K562 (cell line): ENCODE measurements around the gene SENP1. TPM values are rescaled to one million over a fixed set of nuclear protein-coding genes. Genes with fewer than 3 reads are reported as not detected.

ENCODE experiments used
- ATAC-seq: fragments of 200-7000 bp; cut with Tn5 transposase; 3 replicates; pipeline ENCODE4 v1.9.1; 2020; ENCODE audit warnings: moderate library complexity
- BruUV-seq: library from RNA; stranded (reverse); fragments of 400-500 nt; replicated peaks from 2 replicates; lab custom pipeline; 2021; lab: Mats Ljungman, UMichigan
- CTCF ChIA-PET: fragments of 300-600 bp; formaldehyde crosslinking; extraction: SDS; loops from one replicate; lab custom pipeline; 2021; ENCODE audit warnings: low intra/inter-chr PET ratio; lab: Yijun Ruan, JAX
- POLR2A ChIA-PET: fragments of 300-600, 350-650 bp; sonication (Branson Sonifier 250); formaldehyde crosslinking; extraction: SDS; loops from one replicate; lab custom pipeline; 2021; ENCODE audit warnings: antibody characterized with exemption, inconsistent platforms; lab: Yijun Ruan, JAX
- DNase-seq, 4 experiments: peaks; one replicate each; pipeline versions ENCODE4 v3.0.0 to v3.0.0-alpha.2; 2011 to 2018; ENCODE audit warnings: low spot score in 3 of 4, mixed read lengths in 3 of 4; ENCODE audit errors: extremely low read depth in 1 of 4
- FAIRE-seq: peaks from 2 replicates; lab custom pipeline; 2011; peaks lifted over from hg19 to GRCh38; lab: Jason Lieb, UNC
- H2AFZ ChIP-seq: 2 replicates; pipeline ENCODE4 v1.6.0; 2011; ENCODE audit warnings: low read depth, low read length, control low read depth, inconsistent platforms
- H3K27ac ChIP-seq: fragments of 200-600 bp; 3 replicates; pipeline ENCODE4 v1.8.0; 2011; ENCODE audit warnings: low read depth, mild to moderate bottlenecking, control low read depth, inconsistent platforms, low read length, moderate library complexity, mixed read lengths; ENCODE audit errors: extremely low read depth
- H3K27me3 ChIP-seq, 2 experiments: fragments of 300-600 bp in 1 of 2; 2 replicates in 1 of 2; 3 replicates in 1 of 2; pipeline versions ENCODE4 v1.6.0 to v1.8.0; 2011; ENCODE audit warnings: inconsistent platforms in 2 of 2, low read length in 2 of 2, mild to moderate bottlenecking in 1 of 2, mixed read lengths in 1 of 2, moderate library complexity in 1 of 2; ENCODE audit not compliant: control insufficient read depth in 2 of 2, insufficient read depth in 2 of 2
- H3K36me3 ChIP-seq: fragments of 300-600 bp; 3 replicates; pipeline ENCODE4 v1.8.0; 2011; ENCODE audit warnings: mild to moderate bottlenecking, low read length, inconsistent platforms; ENCODE audit not compliant: control insufficient read depth, insufficient read depth
- H3K4me1 ChIP-seq, 2 experiments: fragments of 200-600 bp in 1 of 2; replicated peaks in 1 of 2; 2 replicates in 1 of 2; 3 replicates in 1 of 2; pipeline versions ENCODE4 v1.5.1 to v1.8.0; 2011; ENCODE audit warnings: inconsistent platforms in 2 of 2, low read length in 2 of 2, mild to moderate bottlenecking in 1 of 2, mixed read lengths in 1 of 2, moderate library complexity in 1 of 2; ENCODE audit not compliant: control insufficient read depth in 2 of 2, insufficient read depth in 2 of 2
- H3K4me2 ChIP-seq: 2 replicates; pipeline ENCODE4 v1.6.1; 2011; ENCODE audit warnings: low read length, control low read depth, inconsistent platforms, mixed read lengths; ENCODE audit not compliant: insufficient read depth
- H3K4me3 ChIP-seq: fragments of 200-600 bp; sonication (generic), shearing (Covaris generic); 2 replicates; pipeline ENCODE4 v1.5.1; 2016; ENCODE audit warnings: control low read depth, inconsistent platforms
- H3K79me2 ChIP-seq: fragments of 200-600 bp; 3 replicates; pipeline ENCODE4 v1.8.0; 2011; ENCODE audit warnings: low read length, inconsistent platforms; ENCODE audit not compliant: control insufficient read depth, insufficient read depth
- H3K9ac ChIP-seq, 2 experiments: 2 replicates each; pipeline versions ENCODE4 v1.6.0 to v1.6.1; 2011; ENCODE audit warnings: low read depth in 2 of 2, low read length in 2 of 2, control low read depth in 1 of 2, inconsistent platforms in 1 of 2, mild to moderate bottlenecking in 1 of 2, mixed read lengths in 1 of 2; ENCODE audit not compliant: insufficient read depth in 1 of 2
- H3K9me1 ChIP-seq: one replicate; pipeline ENCODE4 v1.6.0; 2011; ENCODE audit warnings: inconsistent platforms, mild to moderate bottlenecking, low read length, moderate library complexity; ENCODE audit not compliant: control insufficient read depth, insufficient read depth
- H3K9me3 ChIP-seq: replicated peaks from 2 replicates; pipeline ENCODE4 v1.5.1; 2011; ENCODE audit warnings: low read depth, low read length, inconsistent platforms; ENCODE audit not compliant: control insufficient read depth, insufficient read depth
- H4K20me1 ChIP-seq: replicated peaks from 2 replicates; pipeline ENCODE4 v1.6.1; 2011; ENCODE audit warnings: low read length, inconsistent platforms, mixed read lengths; ENCODE audit not compliant: control insufficient read depth, insufficient read depth
- DEAF1 ChIP-seq: fragments of 450-650 bp; formaldehyde crosslinking; IDR thresholded peaks from 2 replicates; pipeline ENCODE4 v1.4.0; 2020; ENCODE audit warnings: mild to moderate bottlenecking, moderate library complexity
- FUS ChIP-seq: fragments of 200-400 bp; formaldehyde crosslinking; optimal IDR thresholded peaks from 2 replicates; pipeline ENCODE3; 2017; ENCODE audit warnings: low read depth, low read length
- HINFP ChIP-seq: fragments of 450-650 bp; conservative IDR thresholded peaks from 2 replicates; pipeline ENCODE4 v1.6.1; 2016; ENCODE audit warnings: missing genetic modification characterization, low read depth, mild to moderate bottlenecking, control low read depth, missing compliant biosample characterization
- ZHX1 ChIP-seq: fragments of 150-350 bp; conservative IDR thresholded peaks from 2 replicates; pipeline ENCODE4 v1.6.1; 2014; ENCODE audit warnings: low read length
- in situ Hi-C: fragments of 300-500 bp; cut with MboI; formaldehyde crosslinking; loops from 4 replicates; pipeline ENCODE4 v1.15.0; 2018; ENCODE audit warnings: inconsistent platforms, mixed read lengths
- intact Hi-C: fragments of 100-400 bp; cut with micrococcal nuclease; formaldehyde crosslinking; loops from 2 replicates; pipeline ENCODE4 v1.14.2; 2022
- polyA plus RNA-seq, 8 experiments: library from polyadenylated mRNA; depleted of rRNA in 4 of 8; stranded (reverse) in 5 of 8; unstranded in 3 of 8; fragments of >200 nt; fragmentation: Nextera tagmentation in 2 of 8; fragmentation: Illumina TruSeq in 1 of 8; extraction: Ambion mirVana in 2 of 8; extraction: Trizol in 1 of 8; gene quantifications; 2 replicates each; pipeline versions ENCODE4 v1.2.1 to v1.2.3, GENCODE V29; 2011 to 2014; ENCODE audit warnings: inconsistent platforms in 1 of 8, missing spikeins in 1 of 8
- total RNA-seq, 7 experiments: library from RNA; depleted of rRNA in 6 of 7; stranded (reverse); fragments of >200 nt in 6 of 7; fragmentation: Illumina TruSeq in 2 of 7; extraction: Trizol in 2 of 7; gene quantifications; 2 replicates each; pipeline versions ENCODE4 v1.2.1 to v1.2.3, GENCODE V29; 2011 to 2021; ENCODE audit warnings: low replicate concordance in 1 of 7

The SENP1 gene
- total and polyA plus RNA-seq, 9 of the 15 experiments (the other 6 are each of a cell fraction or from before 2014, with no cell fraction given): 15.5 to 59.0 (median 36.3) TPM

- no peak overlapping the region for H3K4me3 ChIP-seq
- ChIA-PET POLR2A (no interaction called here), CTCF (no interaction called here)
- H3K9me1 ChIP-seq: no peaks in the 10 kb centered on the region
- H4K20me1 ChIP-seq: no peaks in the 10 kb centered on the region
- no peak for TF ChIP-seq HINFP (tag)
- no peak for TF ChIP-seq FUS
- TF ChIP-seq ZHX1: no peak
- no peak for TF ChIP-seq DEAF1 (CRISPR knock-in tag)
- TF ChIP-seq, all 486 proteins: peak for 0
- Histone ChIP-seq H3K9ac (no peak overlapping the region), H2AFZ (no peak overlapping the region), H3K4me1 (peaks cover 0 to 7% of the 10 kb centered on the region in 2 experiments; a peak in 3 of 5 replicates), H3K9me3 (no peaks in the 10 kb centered on the region), H3K4me2 (no peak overlapping the region), H3K79me2 (peaks cover 14% of the 10 kb centered on the region), H3K27me3 (no peaks in the 10 kb centered on the region), H3K27ac (no peak overlapping the region), H3K36me3 (no peaks in the 10 kb centered on the region)
- no TSS peak for BruUV-seq
- intact Hi-C loops (no loop called here), in situ Hi-C loops (no loop called here)
- ATAC-seq (no peak), DNase-seq (no peak), FAIRE-seq (no peak)
Observed at GRCh38 chr12:48109424-48109823, 3.5 kb upstream of the SENP1 start.
